Measurements from ENCODE around the gene HSD17B11.
"Not testable (repeated sequence)": the region's sequence is repeated elsewhere in the genome, so short reads cannot be mapped to it uniquely, and the experiment has no call there.

HSD17B11 gene

DNA sequence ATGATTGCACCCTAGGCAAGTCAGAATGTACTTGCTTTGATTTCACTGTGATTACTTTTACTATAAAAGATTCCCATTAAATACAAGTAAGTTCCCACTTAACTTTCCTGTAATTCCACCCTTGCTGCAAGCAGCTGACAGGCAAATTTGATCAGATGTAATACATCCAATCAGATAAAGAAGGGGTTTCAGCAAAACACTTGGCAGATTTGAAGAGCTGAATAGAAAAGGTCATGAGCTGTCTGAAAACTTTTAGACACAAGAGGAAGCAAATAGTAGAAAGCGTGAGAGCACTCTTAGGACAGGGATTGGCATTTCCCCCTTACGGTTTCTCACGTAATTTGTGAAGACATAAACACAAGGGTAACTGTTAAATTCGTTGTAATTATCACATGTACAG is 91.1 kb downstream of the HSD17B11 start:
- no peak for DNase-seq

DNA sequence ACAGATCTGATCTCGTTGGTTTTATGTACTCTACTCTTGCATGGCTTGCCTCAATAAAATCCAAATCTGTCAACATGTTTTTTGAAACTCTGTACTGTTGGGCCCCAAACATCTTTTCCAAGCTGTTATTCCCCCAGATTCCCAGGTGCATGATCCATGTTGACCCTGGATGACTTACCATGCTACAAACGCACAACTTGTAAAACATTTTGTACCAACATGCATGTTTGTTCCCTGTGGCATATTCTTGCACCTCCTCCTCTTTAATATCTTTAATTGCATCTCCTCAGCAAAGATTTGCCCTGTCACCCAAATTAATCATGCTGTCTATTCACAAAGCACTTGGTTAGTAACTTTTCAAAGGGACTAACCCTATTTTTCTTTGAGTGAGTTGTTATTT is 92.6 kb downstream of the HSD17B11 start:
- no peak for DNase-seq

GRCh38 chr4:87294911-87295310 is 96.1 kb downstream of the HSD17B11 start:
- DNase-seq, result not testable (repeated sequence)

DNA sequence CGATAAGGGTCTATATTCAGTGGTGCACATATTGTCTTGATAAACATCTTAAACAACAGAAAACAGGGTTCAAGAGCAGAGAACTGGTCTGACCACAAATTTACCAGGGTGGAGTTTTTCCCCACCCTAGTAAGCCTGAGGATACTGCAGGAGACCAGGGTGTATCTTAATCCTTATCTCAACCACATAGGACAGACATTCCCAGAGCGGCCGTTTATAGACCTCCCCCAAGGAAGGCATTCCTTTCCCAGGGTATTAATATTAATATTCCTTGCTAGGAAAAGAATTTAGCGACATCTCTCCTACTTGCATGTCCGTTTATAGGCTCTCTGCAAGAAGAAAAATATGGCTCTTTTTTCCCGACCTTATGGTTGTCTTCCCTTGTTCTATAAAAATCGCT is 97.1 kb downstream of the HSD17B11 start:
- DNase-seq, result not testable (repeated sequence)

- no peak for DNase-seq
Observed at GRCh38 chr4:87286970-87287369, 104.0 kb downstream of the HSD17B11 start.
